HG02938 (cell line): Measurements from ENCODE around the gene MIB1.

Experiments used
- ATAC-seq: cut with Tn5 transposase; IDR thresholded peaks from one replicate; pipeline ENCODE4 v1.9.1; 2021; ENCODE audit warnings: mild to moderate bottlenecking, moderate library complexity; ENCODE audit not compliant: unreplicated experiment

The MIB1 gene

GRCh38 chr18:21865043-21865442, 124.5 kb downstream of the MIB1 start:
- ATAC-seq = no peak

GRCh38 chr18:21868770-21869169, 128.2 kb downstream of the MIB1 start:
- no peak for ATAC-seq

- no peak for ATAC-seq
These were observed 149.0 kb downstream of the MIB1 start for GRCh38 chr18:21889570-21889969.

- no peak for ATAC-seq
These were observed 154.2 kb downstream of the MIB1 start for GRCh38 chr18:21894619-21895367.

DNA sequence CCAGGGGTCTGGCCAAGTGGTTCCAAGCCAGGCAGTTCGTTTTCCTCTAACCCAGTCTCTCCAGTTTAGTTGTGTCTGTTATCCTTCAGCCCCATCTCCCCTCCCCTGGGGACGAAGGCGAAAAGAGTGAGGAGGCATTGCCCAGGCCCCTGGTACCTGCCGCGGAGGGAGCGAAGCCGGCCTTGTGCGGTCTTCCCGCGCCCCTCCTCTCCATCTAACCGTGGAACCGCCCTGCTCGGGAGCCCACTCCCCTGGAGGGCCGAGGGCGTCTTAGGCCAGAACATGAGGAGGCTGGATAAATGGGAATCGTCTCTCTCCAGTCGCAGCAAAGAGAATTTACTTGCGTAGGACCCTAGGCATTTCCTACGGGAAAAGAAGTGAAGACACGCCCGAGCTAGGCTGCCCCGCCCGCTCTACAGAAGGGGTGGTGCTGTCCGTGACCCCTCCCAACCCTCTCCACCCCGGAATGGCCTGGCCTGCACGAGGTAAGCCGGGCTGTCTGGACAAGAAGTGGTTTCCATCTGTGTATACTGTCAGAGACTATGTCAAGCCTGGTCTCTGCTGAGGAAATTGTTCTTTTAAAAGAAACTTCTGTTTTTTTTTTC, 156.2 kb downstream of the MIB1 start:
- ATAC-seq = no peak

GRCh38 chr18:21897811-21898210, 157.2 kb downstream of the MIB1 start:
- peak; percentile 73 for ATAC-seq

DNA sequence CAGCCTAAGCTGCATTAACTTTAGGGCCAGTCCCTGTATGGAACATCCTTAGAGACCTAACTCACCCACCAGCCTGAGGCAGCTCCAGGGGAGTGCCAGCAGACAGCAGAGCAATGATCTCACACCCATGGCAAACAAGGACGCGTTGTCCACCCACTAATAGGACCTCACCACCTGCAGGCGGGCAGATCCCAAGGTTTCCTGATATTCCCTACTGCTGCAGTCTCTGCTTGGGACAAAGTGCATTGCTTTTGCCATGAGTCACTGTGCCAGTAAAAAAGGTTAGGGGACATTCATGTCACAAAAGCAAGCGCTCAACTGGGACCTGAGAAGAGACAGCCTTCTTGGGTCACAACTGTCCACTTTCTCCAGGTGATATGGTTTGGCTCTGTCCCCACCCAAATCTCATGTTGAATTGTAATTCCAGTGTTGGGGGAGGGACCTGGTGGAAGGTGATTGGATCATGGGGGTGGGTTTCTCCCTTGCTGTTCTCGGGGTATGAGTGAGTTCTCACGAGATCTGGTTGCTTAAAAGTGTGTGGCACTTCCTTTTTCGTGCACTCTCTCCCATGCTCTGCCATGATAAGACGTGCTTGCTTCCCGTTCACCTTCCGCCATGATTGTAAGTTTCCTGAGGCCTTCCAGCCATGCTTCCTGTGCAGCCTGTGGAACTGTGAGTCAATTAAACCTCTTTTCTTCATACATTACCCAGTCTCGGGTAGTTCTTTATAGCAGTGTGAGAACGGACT, 160.2 kb downstream of the MIB1 start:
- ATAC-seq = no peak

DNA sequence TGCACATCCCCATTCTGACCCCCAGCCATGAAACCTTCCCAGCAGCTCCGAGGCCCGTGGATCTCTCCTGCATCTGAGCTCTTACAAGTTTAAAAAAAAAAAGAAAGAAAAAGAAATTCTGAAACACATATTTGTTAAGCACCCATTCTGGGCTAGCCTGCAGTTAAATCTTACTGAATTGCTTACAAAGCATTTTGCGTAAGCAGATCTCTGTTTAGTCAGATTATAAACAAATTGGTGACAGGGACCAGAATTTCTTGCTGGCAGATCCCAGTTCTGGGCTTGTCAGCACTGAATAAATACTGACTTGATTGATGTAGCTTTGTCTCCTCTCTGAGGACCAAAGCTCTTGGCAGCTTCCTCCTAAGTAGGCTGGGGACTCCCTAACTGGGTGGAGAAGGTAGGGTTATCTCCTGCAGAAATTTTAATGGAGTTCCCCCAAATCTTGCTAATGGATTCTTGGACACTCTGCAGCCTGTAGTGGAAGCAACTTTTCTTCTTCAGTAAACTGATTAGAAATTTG, 160.9 kb downstream of the MIB1 start:
- ATAC-seq = no peak

GRCh38 chr18:21903709-21904108, 163.1 kb downstream of the MIB1 start:
- no peak for ATAC-seq

DNA sequence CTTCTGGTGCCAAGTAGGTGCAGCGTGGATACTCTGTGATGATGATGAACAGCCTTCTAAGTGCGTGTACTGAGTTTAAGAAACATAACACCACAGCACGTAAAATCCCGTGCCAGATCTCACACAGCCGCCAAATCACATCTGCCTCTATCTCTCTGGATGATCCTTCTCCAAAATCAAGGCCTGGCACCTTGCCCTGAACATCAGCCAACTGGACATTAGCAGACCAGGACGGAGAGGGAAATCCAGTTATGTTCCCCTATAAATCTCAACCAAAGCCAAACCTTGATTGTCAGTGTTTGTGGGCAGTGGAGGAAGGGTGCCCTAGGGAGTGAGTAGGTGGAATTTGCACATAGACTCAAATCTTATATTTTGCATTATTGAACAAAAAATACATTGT, 164.3 kb downstream of the MIB1 start:
- ATAC-seq = no peak

- no peak for ATAC-seq
These were observed 166.9 kb downstream of the MIB1 start for GRCh38 chr18:21907451-21907850.

DNA sequence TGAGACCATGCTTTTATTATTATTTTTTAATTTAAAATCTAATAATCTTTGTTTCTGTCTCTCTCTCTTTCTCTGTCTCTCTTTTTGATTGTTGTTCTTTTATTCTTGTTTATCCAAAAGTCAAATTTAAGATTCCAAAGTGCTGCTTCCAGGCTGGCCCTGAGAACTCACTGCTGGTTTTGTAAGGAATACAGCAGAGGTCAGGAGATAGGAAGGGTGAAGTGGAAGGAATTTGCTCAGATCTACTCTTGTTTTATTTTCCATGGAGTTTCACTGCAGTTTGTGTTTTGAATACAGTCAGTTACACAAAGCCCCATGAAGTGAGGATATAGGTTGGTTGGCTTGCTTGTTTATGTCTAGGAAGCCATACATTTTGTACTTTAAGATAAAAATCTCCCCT, 168.1 kb downstream of the MIB1 start:
- ATAC-seq = no peak

DNA sequence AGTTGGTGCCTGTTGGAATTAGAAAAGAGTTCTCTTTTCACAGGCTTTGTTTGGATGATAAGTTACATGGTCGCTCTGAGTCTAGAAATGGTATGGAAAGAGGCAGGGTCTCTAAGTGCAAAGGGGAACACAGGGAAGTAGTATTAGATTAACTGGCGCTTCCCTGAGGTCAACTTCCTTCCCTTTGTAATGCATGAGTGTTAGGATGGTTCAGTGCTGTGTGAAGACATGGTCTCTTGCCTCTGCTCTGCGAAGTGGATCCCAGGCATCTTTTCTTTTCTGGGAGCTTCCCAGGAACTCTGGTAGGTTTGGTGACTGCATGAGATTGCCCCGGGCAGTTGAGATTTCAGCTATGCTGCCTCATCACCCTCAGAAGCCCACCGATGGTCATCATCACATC, 170.3 kb downstream of the MIB1 start:
- ATAC-seq = no peak

GRCh38 chr18:21911551-21911950, 171.0 kb downstream of the MIB1 start:
- no peak for ATAC-seq

DNA sequence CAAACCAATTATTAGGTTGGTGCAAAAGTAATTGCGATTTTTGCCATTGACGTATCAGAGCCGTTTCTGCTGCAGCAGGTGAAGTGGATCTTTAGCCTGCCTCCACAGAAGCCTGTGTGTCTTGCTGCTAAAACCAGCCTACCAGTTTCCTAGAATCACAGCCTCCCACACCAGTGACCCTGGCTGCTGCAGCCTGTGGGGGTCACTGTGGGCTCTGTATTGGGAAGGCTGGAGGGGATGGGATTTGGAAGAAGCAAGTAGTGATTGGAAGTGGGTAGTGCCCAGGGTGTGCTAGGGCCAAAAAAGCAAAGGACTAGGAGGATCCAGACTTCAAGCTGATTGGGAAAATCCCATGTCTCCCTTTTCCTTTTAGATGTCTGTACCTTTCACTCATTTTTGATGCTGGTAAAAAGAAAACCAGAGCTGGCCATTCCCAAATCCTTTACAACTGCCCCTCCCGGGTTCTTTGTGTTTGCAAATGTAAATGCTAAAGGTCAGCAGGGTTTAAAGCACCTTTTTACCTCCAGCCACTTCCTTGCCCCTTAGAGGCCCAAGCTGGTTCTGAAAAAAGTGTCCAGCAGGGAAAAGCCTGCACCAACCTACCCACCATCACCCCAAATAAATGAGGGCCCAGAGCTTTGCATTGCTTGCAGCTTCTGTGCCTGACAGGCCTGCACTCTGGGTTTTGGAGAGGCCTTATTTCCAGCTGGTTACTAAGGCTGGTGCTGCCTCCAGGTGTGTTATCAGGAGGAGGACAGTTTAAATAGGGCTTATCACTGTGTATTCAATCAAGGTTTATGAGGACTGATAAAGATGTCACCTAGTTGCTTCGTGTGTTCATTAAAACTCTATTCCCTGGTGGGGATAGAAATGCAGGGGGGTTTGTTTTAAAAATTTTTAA, 172.0 kb downstream of the MIB1 start:
- no peak for ATAC-seq

- no peak for ATAC-seq
These were observed 174.2 kb downstream of the MIB1 start for GRCh38 chr18:21914739-21915319.

DNA sequence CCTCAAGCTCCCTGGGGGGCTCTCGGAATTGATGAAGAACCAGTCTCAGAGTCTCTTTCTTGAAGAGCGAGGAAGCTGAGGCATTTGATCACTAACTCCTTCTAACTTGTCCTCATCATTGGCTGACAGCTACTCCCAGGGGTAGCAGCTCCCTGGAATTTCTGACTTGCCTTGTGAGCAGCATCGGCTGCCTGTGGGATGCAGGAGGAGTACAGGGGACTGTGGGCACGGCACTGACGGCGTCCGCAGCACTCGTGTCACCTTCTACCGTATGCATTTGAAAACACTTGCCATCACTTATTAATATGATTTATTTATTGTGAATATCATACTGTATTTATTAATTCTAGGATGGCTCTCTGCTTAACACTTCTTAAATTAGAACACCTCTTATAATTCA, 175.0 kb downstream of the MIB1 start:
- no peak for ATAC-seq

GRCh38 chr18:21916594-21916993, 176.0 kb downstream of the MIB1 start:
- no peak for ATAC-seq

- ATAC-seq = no peak
These were observed 178.1 kb downstream of the MIB1 start for GRCh38 chr18:21918693-21919092.
